Mammary epithelial cell (primary cell): ENCODE measurements around the gene CRLF2.

Experiments used
- CTCF ChIP-seq, 2 donors: IDR thresholded peaks in 1 of 2; conservative IDR thresholded peaks in 1 of 2; 2 replicates each; pipeline ENCODE4 v1.5.1; 2011 to 2012; ENCODE audit warnings: inconsistent platforms in 2 of 2, low read length in 2 of 2, mild to moderate bottlenecking in 2 of 2, control low read depth in 1 of 2, low read depth in 1 of 2; ENCODE audit not compliant: insufficient read depth in 1 of 2; ENCODE audit errors: extremely low read depth in 1 of 2
- EZH2 ChIP-seq: IDR thresholded peaks from 2 replicates; pipeline ENCODE4 v1.6.1; 2012; ENCODE audit warnings: low read length, inconsistent platforms, borderline replicate concordance

GRCh38 chrX:1222531-1223241 is 10.2 kb upstream of the CRLF2 start:
- no peak for TF ChIP-seq CTCF (conservative IDR thresholded peaks at IDR 0.05 in 1 of 2, IDR thresholded peaks at IDR 0.05 in 1 of 2; ENCODE audit: extremely low read depth in 1 of 2, insufficient read depth in 1 of 2, low read depth in 1 of 2, low read length in 2 of 2)
- TF ChIP-seq EZH2, result no peak
